HG02852 (cell line): Measurements from ENCODE around the gene LRMDA.

Experiments used
- ATAC-seq: cut with Tn5 transposase; IDR thresholded peaks from one replicate; pipeline ENCODE4 v1.9.1; 2021; ENCODE audit warnings: mild to moderate bottlenecking, moderate library complexity; ENCODE audit not compliant: unreplicated experiment

LRMDA gene

DNA sequence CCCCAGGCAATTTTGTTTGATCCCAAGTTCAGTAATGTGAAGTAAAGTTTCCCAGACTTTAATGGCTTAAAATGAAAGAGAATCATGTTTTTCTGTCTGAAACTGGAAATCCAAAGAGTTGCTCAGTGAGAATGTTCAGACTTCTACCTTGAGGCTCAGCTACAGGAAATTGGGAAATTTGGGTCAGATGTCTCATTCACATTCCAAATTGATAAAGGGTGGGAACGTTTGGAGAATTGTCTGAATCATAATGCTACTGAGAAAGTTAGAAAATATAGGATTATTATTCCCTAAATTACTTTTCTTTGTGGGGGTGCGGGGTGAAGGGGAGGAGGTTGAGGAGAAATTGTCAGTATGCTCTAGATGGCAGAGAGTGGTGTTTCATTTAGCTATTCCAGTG, 773.9 kb downstream of the LRMDA start:
- ATAC-seq = no peak

DNA sequence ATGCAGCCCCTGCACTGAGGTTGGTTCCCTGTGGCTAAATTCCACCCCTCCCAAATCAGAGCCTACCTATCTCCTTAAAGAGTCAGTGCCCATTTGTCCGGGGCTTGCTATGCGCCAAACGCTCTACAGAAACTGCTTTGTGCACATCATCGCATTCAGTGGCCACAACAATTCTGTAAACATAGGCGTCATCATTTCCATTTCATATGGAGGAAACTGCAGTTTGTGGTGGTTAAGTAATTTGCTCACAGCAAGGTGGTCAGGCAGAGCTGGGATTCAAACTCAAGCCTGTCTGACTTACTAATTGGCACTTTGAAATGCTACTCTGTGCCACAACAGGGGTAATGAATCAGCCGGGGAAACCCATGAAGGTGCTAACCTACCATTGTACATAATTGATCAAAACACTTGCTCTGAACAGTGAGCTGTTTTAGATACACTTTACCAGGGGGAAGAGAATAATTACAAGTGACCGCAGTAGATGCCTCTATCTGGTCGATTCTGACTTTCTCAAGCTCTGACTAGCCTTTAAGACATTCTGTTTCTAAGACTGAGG, 775.5 kb downstream of the LRMDA start:
- ATAC-seq = no peak

DNA sequence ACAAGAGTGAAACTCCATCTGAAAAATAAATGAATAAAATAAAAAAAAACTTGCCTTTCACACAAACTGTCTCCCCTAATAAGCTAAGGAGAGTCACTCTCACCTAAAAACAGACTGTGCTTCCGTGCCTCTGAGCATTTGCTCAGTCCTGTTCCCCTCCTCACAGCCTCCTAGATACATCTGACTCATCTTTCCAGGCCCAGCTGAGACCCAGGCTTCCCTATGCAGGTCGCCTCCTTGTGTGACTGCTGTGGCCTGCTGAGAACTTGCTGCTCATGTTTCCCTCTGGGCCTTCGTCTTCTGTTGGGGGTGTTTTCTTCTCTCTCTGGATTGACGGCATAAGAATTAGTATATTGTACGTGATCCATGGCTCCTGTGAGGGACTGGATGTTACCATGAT, 777.7 kb downstream of the LRMDA start:
- ATAC-seq = no peak

DNA sequence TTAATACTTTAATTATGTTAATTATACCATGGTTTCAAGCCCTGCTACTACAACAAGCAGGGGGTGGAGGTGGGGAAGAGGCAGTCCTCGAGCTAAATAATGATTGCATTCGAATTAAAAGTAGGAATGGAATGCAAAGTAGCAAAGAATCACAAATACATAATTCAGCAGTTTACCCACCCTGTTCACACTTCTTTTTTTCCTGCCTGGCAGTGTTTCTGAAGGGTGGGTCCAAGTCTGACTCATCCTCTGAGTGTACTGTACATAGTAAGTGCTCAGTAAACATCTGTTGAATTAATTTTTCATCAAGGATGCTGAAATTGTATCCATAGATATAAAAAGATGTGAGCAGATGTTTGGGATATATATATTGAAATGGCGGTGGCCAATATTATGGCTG, 778.8 kb downstream of the LRMDA start:
- ATAC-seq = no peak

DNA sequence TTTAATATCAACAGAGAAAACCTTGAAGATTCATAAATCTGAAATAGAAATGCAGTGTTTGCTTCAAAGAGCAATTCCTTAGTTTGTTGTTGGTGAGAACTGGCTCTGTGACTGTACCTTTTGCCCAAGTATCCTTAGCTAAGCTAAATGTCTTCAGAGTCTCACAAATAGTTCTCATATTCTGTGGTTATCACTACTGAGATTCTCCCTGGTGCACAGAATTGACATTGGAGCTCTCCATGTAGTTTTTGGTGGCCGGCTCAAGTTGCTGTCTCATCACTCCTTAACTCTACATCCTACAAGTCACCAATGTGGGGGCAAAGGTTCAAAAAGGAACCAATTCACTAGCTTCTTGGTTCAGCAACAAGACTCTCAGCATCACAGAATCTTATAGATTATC, 780.3 kb downstream of the LRMDA start:
- ATAC-seq = no peak

DNA sequence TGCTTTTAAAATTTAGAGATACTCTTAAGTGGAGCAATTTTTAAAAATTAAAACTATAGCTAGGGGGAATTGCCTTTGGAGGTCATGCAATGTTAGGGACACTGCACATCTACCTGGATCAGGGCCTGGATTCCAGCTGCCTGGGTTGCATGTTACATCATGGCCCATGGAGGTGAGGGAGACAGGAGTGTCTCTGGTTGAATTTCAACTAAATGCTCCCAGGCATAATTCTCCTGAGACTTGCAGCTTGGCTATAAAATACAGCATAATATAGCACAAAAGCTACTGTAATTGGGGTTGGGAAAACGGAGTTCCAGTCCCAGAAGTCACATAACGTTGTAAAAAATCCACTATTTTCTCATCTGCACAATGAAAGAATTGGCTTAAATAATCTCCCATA, 782.5 kb downstream of the LRMDA start:
- no peak for ATAC-seq

DNA sequence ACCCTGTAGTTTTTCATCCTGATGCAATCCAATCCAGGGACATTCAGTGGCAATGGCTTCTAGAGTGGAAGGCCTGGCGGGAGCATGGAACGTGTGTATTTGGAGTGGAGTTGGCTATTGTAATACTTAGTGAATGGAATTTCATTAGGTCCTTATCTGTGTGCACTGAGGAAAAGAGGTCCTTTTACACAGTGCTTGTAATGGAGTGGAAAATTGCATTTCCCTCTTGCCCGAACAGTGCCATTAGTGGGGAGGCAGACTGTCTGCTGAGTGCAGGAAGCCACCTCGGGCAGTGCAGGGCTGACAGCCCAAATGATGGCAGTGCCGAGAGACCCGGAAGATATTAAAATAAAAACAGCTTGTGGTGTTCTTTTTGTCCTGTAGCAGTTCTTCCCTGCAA, 786.6 kb downstream of the LRMDA start:
- ATAC-seq = no peak

DNA sequence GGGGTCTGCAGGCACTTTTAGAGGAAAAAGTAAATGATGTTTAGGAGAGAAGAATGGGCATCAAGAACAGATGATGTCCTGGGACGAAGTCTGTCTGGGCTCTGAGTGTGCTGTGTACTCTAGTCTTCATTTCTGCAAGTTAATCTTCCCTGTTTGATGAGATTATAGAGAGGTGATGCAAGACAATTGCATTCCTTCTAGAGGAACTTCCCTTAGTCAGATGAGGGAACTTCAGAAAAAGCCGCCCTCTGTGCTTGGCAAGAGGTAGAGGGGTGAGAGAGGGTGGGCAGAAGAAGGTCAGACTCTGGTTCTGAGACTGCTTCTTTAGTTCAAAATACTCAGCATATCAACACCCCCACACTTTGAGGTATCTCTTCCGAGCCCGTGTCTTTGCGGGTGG, 797.9 kb downstream of the LRMDA start:
- ATAC-seq = no peak

DNA sequence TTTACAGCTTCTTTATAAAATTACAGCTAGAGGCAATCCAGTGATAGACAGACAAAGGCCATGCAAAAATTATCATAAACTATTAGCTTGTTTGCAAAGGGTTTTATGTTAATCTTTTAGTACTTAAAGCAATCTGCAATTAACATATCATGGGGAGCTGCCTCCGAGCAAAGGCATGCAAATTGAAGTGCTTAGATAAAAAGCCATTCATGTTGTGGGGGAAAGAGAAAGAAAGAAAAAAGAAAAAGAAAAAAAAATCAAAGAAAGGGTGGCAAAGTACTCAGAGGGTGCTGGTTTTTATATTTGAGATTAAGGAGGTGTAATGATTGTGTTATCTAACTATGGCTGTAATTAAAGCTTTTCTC, 799.5 kb downstream of the LRMDA start:
- ATAC-seq = no peak

DNA sequence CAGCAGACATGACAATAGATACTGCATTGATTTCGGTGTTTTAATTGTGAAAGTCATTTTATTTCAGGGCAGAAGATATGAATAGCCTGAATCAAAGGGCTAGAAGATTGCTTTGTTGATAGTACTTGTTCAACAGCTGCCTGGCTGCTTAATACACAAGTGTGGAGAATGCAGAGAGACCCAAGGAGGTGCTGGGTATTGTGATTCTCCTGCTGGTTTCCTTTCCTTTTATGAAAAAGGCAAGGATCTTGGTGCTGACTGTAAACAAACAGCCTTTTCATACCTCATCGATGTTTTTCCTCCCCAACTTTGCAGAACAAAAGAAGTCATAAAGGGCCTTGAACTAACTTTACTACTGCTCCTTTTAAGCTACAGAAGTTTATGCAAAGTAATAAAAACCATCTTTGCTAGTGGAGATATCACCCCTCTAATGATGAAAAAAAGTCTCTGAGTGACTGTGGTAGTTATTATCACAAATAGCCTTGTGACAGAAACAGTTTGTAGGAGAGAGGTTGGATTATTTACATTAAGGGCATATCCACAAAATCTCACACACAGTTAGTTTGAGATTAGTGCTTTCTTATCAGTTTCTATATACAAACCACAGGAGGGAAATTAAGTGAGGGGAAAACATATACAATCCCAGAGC, 800.0 kb downstream of the LRMDA start:
- ATAC-seq = no peak

DNA sequence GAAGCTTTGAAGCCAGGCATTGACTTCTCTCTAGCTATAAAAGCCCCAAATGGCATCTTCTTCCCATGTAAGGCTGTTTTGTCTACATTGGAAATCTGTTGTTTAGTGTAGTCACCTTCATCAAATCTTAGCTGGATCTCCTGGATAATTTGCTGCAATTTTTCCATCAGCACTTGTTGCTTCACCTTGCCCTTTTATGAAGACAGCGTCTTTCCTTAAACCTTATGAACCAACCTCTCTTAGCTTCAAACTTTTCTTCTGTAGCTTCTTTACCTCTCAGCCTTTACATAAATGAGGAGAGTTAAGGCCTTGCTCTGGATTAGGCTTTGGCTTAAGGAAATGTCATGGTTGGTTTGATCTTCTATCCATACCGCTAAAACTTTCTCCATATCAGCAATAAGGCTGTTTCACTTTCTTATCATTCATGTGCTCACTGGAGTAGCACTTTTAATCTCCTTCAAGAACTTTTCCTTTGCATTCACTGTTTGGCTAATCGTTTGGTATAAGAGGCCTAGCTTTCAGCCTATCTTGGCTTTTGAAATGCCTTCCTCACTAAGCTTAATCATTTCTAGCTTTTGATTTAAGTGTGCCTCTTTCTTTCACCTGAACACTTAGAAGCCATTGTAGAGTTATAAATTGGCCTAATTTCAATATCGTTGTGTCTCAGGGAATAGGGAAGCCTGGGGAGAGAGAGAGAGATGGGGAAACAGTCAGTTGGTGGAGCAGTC, 803.2 kb downstream of the LRMDA start:
- ATAC-seq = no peak

DNA sequence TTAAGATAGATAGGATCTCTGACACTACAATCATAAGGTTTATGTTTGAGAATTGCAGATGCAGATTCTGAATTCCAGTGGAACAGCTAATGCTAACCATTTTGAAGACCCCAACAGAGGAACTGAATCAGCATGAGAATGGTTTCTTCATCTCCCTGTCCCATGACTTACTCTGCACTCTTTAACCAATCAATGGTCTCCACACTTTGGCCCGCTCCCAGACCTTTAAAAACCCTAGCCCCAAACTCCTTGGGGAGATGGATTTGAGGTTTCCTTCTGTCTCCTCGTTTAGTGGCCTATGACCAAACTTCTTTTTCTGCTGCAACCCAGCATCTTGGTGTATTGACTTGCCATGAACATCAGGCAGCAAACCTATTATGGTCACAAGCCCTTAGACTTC, 804.9 kb downstream of the LRMDA start:
- no peak for ATAC-seq

DNA sequence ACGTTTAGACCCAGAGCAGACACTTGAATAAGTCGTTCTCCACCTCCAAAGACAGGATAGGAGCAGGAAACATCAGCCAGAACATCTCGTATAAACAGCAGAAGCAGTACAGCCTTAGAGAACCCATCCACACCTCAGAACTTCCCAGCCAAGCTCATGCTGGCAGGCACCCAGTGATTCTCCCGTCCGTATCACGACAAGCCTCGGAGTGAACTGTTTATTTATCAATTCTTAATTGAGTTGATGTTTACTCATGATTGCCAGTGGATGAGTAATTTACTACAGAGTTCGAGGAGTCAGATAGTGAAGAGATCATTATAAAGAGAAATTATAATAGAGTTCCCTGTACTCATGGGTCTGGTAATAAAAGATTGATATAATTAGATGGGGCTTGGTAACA, 811.5 kb downstream of the LRMDA start:
- ATAC-seq = no peak

DNA sequence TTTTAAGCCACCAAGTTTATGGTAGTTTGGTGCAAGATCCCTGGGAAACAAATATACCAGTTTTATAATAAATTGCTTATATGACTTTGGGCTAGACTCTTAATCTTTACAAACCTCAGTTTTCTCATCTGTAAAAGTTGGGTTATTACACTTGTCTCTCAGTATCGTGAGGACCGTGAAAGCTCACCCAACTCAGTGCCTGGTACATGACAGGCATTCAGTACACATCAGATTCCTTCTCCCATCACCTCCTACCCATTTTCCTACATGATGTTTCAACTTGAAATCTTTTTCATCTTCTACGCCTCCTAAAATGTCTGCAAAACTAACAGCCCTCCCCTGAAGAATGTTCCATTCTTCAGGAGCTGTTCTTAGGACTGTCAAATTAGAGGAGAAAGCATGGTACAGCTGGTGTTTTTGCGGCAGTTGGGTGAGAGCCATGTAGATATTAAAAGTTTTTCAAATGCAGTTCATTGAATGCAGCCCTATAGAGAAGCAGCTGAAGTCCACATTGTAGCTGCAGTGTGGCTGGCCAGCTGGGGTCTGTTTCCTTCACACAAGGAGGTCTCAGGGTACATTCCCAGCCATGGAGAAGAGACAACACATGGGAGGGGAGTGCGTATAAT, 812.8 kb downstream of the LRMDA start:
- no peak for ATAC-seq

DNA sequence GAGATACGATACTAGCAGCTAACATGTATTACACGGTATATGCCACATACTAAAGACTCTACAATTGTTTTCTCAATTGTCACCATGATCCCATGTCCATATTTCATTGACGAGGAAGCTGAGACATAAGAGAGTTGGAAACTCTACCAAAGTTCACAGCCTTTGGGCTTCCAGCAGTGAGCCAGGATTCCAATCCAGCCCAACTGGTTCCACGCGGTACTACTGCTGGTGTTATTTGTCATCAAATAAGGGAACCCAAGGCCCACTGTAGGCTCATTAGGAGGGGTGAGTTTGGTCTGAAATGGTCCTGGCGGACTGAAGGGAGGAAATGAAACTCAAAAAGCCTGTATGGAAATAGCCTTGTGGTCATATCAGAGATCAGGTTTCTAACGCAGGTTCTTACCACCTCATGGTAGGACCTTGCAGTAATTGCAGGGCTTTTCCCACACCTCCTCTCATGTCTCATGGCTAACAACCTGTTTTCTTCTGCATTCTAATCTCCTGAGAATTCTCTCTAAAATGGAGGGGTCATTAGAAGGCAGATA, 814.6 kb downstream of the LRMDA start:
- ATAC-seq = no peak

DNA sequence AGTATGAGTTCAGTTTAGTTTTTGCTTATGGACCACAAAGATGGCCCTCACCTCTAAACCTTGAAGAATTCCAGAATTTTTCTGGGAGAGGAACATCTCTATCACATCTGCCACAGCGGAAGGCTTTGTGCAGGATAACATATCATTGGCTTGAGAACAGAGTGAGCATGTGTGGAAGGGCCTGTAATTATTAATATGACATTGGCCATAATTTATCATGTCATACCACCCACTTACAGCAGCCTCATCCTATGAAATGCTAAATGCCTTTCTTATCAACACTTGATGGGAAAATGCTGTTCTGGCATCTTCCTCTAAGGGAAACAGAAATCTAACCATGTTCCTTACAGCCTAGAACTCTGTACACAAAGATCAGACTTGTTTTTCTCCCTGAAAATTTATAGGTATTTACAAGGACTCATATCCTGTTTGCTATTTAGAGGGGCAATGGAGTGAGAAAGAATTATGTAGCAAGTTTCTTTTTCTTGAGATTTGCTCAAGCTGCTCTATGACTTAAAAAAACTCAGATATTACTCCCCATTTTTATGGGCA, 817.3 kb downstream of the LRMDA start:
- ATAC-seq = no peak

DNA sequence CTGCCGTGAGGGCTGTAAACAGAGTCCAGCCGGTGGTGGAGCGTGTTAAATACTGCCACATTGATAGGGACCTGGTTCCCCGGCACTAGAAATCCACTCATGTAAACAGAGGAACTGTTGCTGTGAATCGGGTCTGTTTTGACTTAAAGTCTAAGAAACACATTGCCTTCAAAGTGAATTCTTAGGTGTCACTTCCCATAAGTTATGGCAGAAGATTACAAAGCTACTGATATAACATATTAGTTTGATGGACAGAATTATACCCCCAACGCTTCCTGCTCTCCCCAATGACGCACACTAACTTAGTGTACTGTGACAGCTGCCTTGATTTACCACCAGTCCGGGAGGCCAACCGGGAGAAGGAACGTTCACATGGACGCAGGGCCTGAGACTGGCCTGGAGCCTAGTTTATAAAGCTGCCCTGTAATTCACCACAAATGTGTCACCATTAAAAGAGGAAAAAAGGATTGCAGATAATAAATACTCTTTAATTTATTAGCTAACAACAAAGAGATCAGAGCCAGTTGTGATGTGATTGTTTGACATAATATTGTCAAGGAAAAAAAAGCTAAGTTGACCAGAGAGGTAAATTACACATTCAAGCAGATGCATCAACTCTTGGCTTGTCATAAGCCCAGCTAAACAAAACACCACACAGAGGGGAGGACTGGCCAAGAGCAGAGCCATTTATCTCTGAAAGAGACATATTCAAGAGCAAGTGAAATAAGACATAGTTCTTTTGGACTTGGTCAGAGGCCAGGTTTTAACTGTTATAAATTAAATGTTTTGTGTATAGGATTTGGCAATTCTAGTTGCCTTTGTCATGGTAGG, 820.6 kb downstream of the LRMDA start:
- ATAC-seq = no peak

DNA sequence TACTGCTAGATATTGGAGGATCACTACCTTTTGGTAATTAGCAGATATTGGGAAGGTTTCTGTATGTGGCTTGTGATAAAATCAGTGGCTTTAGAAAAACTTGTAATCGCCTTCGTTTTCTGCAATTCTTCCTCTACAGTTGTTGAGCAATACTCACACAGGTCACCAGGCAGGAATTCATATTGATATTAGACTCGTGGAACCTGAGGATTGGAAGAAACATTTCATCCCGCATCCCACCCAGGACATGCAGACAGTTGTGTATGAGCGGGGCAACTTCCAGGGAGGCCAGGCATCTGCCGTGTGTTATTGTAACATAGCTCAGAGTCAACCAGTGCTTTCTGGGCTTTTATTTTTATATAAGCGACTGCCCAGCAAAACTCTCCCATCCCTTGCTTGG, 821.3 kb downstream of the LRMDA start:
- no peak for ATAC-seq

DNA sequence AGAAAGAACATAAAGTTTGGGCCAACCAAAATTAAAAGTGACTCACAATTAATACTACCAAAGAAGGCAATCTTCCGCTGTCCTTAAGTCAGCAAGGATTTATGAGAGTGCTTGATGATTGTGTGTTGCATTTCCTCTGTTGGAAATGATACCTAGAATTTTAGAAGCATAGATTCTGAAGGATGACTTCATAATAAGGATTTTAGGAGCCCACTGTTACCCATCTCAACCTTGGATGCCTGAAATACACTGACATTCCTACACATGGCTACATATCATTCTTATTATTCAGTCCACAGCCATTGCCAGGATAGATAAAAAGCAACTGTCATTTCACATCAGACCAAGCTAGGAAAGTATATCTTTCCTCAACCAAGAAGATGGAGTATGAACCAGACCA, 823.8 kb downstream of the LRMDA start:
- no peak for ATAC-seq

DNA sequence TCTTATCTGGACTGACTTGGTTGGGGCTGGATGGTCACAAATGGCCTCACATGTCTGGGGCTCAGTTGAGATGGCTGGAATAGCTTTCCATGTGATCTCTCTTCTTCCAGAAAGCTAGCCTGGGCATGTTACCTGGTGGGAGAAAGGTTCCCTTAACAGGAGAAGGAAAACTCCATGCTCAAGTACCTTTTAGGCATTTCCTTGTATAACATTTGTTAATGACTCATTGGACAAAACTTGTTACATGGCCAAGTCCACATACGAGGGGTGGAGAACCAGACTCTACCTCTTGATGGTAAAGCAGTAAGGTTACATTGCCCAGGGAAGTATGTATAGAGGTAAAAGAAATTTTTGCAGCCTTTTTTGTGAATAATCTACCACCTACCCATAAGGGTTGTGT, 826.4 kb downstream of the LRMDA start:
- no peak for ATAC-seq
